COLO829 (cell line): ENCODE measurements around the gene RYR2.

ENCODE experiments used
- DNase-seq: peaks from one replicate; pipeline ENCODE4 v3.0.0; 2012; ENCODE audit warnings: low spot score

Gene RYR2

GRCh38 chr1:237041795-237042525 lies at the start of gene RYR2:
Gene RYR2 (plus strand): TSS chr1:237042184. CDS start chr1:237042522, 338 bp downstream.
- DNase-seq, result no peak

GRCh38 chr1:236992449-236992848 lies 49.5 kb upstream of the RYR2 start:
- no peak for DNase-seq

GRCh38 chr1:236994450-236994849 lies 47.5 kb upstream of the RYR2 start:
- DNase-seq, result no peak

- no peak for DNase-seq
Measured at GRCh38 chr1:236997361-236997760, 44.6 kb upstream of the RYR2 start.

GRCh38 chr1:236997882-236998281 lies 44.1 kb upstream of the RYR2 start:
- no peak for DNase-seq

- DNase-seq, result no peak
Measured at GRCh38 chr1:236998546-236998945, 43.4 kb upstream of the RYR2 start.

- no peak for DNase-seq
Measured at GRCh38 chr1:237000191-237000590, 41.8 kb upstream of the RYR2 start.

GRCh38 chr1:237003516-237003915 lies 38.5 kb upstream of the RYR2 start:
- no peak for DNase-seq

GRCh38 chr1:237004116-237004515 lies 37.9 kb upstream of the RYR2 start, which contains the start of gene MT1HL1:
Gene MT1HL1 (minus strand): TSS chr1:237004441. CDS start chr1:237004372, 69 bp downstream.
- no peak for DNase-seq

GRCh38 chr1:237005674-237006073 lies 36.3 kb upstream of the RYR2 start:
- DNase-seq, result no peak

- no peak for DNase-seq
Measured at GRCh38 chr1:237007147-237007881, 34.7 kb upstream of the RYR2 start.

GRCh38 chr1:237009611-237010010 lies 32.4 kb upstream of the RYR2 start:
- no peak for DNase-seq

GRCh38 chr1:237011432-237011831 lies 30.6 kb upstream of the RYR2 start:
- no peak for DNase-seq

- DNase-seq, result no peak
Measured at GRCh38 chr1:237012361-237012760, 29.6 kb upstream of the RYR2 start.

GRCh38 chr1:237012788-237013383 lies 29.1 kb upstream of the RYR2 start:
- peak; percentile 63 for DNase-seq

GRCh38 chr1:237013608-237014007 lies 28.4 kb upstream of the RYR2 start:
- no peak for DNase-seq

- DNase-seq, result no peak
Measured at GRCh38 chr1:237016626-237017025, 25.4 kb upstream of the RYR2 start.

GRCh38 chr1:237018896-237019295 lies 23.1 kb upstream of the RYR2 start:
- no peak for DNase-seq

GRCh38 chr1:237025358-237026074 lies 16.5 kb upstream of the RYR2 start:
- DNase-seq, result no peak

GRCh38 chr1:237029240-237029639 lies 12.7 kb upstream of the RYR2 start:
- no peak for DNase-seq

GRCh38 chr1:237029850-237030535 lies 12.0 kb upstream of the RYR2 start:
- DNase-seq, result no peak

GRCh38 chr1:237031480-237031879 lies 10.5 kb upstream of the RYR2 start:
- no peak for DNase-seq
